Transverse colon (tissue), 3 donors: ENCODE data around the gene REG1A.

ENCODE experiments used
- POLR2A ChIP-seq: fragments of 450-650 bp; IDR thresholded peaks from one replicate; pipeline ENCODE4 v1.6.1; 2016; ENCODE audit warnings: antibody characterized with exemption, mild to moderate bottlenecking, moderate library complexity
- TF ChIP-seq, protein P1 (sequence below), 5 experiments: fragments of 200-600 bp in 3 of 5; fragments of 450-650 bp in 2 of 5; sonication (generic) in 3 of 5; IDR thresholded peaks; 1 replicate in 2 of 5; 2 replicates in 3 of 5; pipeline ENCODE4 v1.5.1; 2016 to 2017; ENCODE audit warnings: antibody characterized with exemption in 5 of 5, inconsistent platforms in 3 of 5, mild to moderate bottlenecking in 2 of 5, moderate library complexity in 1 of 5

DNA sequence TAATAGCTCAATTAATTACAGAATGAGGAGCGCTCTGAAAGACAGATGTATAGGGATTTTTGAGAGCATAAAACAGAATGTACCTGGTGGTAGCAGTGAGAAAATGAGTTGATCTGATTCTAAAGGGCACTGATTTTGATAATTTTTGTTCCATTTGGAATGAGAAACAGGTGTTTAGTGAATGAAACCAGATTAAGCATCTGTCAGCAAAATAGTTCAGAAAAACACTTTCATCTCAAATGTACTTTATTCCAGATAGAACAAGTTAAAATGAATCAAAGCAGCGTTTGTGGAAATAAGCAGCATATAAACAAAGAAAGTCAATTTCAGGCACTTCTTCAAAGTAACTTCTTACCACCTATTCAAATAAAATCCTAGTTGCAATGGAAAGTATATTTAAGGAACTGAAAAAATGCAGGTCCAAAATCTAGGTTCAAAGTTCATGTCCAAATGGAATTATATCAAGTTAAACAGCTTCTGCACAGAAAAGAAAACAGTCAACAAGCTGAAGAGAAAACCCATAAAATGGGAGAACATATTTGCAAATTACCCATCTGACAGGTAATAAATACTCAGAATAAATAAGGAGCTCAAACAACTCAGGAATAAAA is 51.2 kb downstream of the REG1A start:
- no peak for TF ChIP-seq POLR2A
- TF ChIP-seq, protein P1, sequence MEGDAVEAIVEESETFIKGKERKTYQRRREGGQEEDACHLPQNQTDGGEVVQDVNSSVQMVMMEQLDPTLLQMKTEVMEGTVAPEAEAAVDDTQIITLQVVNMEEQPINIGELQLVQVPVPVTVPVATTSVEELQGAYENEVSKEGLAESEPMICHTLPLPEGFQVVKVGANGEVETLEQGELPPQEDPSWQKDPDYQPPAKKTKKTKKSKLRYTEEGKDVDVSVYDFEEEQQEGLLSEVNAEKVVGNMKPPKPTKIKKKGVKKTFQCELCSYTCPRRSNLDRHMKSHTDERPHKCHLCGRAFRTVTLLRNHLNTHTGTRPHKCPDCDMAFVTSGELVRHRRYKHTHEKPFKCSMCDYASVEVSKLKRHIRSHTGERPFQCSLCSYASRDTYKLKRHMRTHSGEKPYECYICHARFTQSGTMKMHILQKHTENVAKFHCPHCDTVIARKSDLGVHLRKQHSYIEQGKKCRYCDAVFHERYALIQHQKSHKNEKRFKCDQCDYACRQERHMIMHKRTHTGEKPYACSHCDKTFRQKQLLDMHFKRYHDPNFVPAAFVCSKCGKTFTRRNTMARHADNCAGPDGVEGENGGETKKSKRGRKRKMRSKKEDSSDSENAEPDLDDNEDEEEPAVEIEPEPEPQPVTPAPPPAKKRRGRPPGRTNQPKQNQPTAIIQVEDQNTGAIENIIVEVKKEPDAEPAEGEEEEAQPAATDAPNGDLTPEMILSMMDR (IDR thresholded peaks at IDR 0.05), result no peak
